Testis (tissue), 3 donors: Measurements from ENCODE around the gene EHD2. TPM values are rescaled to one million over a fixed set of nuclear protein-coding genes. Genes with fewer than 3 reads are reported as not detected.

ENCODE experiments used
- DNase-seq: peaks from one replicate; pipeline ENCODE4 v3.0.0-alpha.2; 2019
- H3K27ac ChIP-seq, 2 donors: fragments of 200-600 bp; sonication (generic); one replicate each; pipeline ENCODE4 v1.5.1; 2019
- H3K27me3 ChIP-seq: fragments of 200-600 bp; sonication (generic); one replicate; pipeline ENCODE4 v1.5.1; 2019
- H3K36me3 ChIP-seq: fragments of 200-600 bp; sonication (generic); one replicate; pipeline ENCODE4 v1.5.1; 2017; ENCODE audit warnings: low read depth; ENCODE audit errors: missing control alignments
- H3K4me1 ChIP-seq: fragments of 200-600 bp; sonication (generic); one replicate; pipeline ENCODE4 v1.5.1; 2019
- H3K4me3 ChIP-seq, 2 donors: fragments of 200-600 bp; sonication (generic); one replicate each; pipeline ENCODE4 v1.5.1; 2017 to 2019
- H3K9me3 ChIP-seq: fragments of 200-600 bp; sonication (generic); one replicate; pipeline ENCODE4 v1.5.1; 2017
- CTCF ChIP-seq, 3 experiments: fragments of 450-650 bp in 2 of 3; fragments of 200-600 bp in 1 of 3; sonication (generic) in 1 of 3; IDR thresholded peaks; one replicate each; pipeline ENCODE4 v1.5.1; 2016 to 2019; ENCODE audit warnings: antibody characterized with exemption in 3 of 3, mild to moderate bottlenecking in 2 of 3, moderate library complexity in 1 of 3
- POLR2A ChIP-seq: fragments of 450-650 bp; IDR thresholded peaks from one replicate; pipeline ENCODE4 v1.6.1; 2017; ENCODE audit warnings: antibody characterized with exemption, mild to moderate bottlenecking, moderate library complexity
- WGBS, 2 donors: methylation state at CpG; one replicate each; pipeline ENCODE4 v1.1.5; 2018; 5-methylcytosine and 5-hydroxymethylcytosine counted together
- intact Hi-C: fragments of 100-400 bp; cut with DNase I; formaldehyde crosslinking; loops from one replicate; pipeline ENCODE4 v1.15.1; 2023; ENCODE audit warnings: low total_unique reads
- polyA plus RNA-seq: library from polyadenylated mRNA; stranded (reverse); fragments of 350-450 nt; fragmentation: Illumina TruSeq; extraction: RNeasy Lipid Tissue Mini Kit (QIAGEN cat#74804); gene quantifications from one replicate; pipeline ENCODE4 v1.2.3, GENCODE V29; 2014; ENCODE audit warnings: low read depth, low replicate concordance; ENCODE audit not compliant: insufficient read depth
- total RNA-seq, 2 donors: library from RNA; depleted of rRNA; stranded (reverse); fragments of >200 nt; gene quantifications; one replicate each; pipeline ENCODE4 v1.2.3, GENCODE V29; 2016

The EHD2 gene
- total and polyA plus RNA-seq, 3 donors from 2014 or later: 26.8 to 37.0 (median 33.9) TPM

GRCh38 chr19:47670736-47671135, 42.5 kb upstream of the EHD2 start:
- no peak overlapping the region for H3K4me3 ChIP-seq
- H3K9me3 ChIP-seq: no peaks in the 10 kb centered on the region
- TF ChIP-seq CTCF (IDR thresholded peaks at IDR 0.05) (no peak), POLR2A (no peak)
- intact Hi-C loops: no loop called here
- H3K27me3 ChIP-seq: no peaks in the 10 kb centered on the region
- no peaks in the 10 kb centered on the region for H3K36me3 ChIP-seq
- DNase-seq: no peak
- H3K4me1 ChIP-seq: peaks cover 5% of the 10 kb centered on the region
- 93 to 97% methylated on average over 8 of the region's 8 CpGs for WGBS, 2 donors
- H3K27ac ChIP-seq: no peak overlapping the region

DNA sequence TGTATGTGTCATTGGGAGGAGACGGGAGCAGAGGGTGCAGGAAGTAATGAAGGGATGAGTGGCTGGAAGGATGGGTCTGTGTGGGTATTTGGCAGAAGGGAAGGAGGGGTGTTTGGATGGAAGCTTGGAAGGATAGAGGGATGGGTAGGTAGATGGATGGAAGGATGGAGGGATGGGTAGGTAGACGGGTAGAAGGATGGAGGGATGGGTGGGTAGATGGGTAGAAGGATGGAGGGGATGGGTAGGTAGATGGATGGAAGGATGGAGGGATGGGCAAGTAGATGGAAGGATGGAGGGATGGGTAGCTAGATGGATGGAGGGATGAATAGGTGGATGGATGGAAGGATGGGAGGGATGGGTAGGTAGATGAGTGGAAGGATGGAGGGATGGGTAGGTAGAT, 41.7 kb upstream of the EHD2 start:
- no peak for DNase-seq
- WGBS, 2 donors: 97% methylated on average over 2 of the region's 2 CpGs
- Histone ChIP-seq H3K27ac (no peak overlapping the region), H3K36me3 (no peaks in the 10 kb centered on the region), H3K4me1 (peaks cover 5% of the 10 kb centered on the region), H3K4me3 (no peak overlapping the region), H3K27me3 (no peaks in the 10 kb centered on the region), H3K9me3 (no peaks in the 10 kb centered on the region)
- TF ChIP-seq POLR2A (no peak), CTCF (IDR thresholded peaks at IDR 0.05) (no peak)
- intact Hi-C loops: no loop called here

DNA sequence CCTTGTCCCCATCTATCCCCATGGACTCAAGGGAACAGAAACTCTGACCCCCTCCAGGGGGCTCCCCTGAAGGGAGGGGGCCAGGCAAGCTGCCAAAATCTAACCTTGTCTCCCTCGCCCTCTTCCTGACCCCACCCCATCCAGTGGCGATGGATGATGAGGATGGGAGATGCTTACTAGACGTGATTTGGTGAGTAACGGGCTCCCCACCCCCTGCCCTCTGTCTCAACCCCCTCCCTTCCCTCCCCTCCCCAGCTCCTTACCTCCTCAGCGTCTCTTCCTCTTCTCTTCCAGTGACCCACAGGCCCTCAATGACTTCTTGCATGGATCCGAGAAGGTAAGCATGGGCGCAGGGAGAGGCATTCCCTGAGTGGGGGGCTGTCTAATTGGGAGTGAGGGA, 39.8 kb upstream of the EHD2 start:
- Histone ChIP-seq H3K27me3 (no peaks in the 10 kb centered on the region), H3K36me3 (no peaks in the 10 kb centered on the region), H3K4me3 (no peak overlapping the region), H3K4me1 (no peaks in the 10 kb centered on the region), H3K27ac (no peak overlapping the region), H3K9me3 (no peaks in the 10 kb centered on the region)
- no peak for DNase-seq
- TF ChIP-seq CTCF (IDR thresholded peaks at IDR 0.05): no peak
- no peak for TF ChIP-seq POLR2A
- WGBS, 2 donors: 92 to 93% methylated on average over 7 of the region's 7 CpGs
- intact Hi-C loops: no loop called here

DNA sequence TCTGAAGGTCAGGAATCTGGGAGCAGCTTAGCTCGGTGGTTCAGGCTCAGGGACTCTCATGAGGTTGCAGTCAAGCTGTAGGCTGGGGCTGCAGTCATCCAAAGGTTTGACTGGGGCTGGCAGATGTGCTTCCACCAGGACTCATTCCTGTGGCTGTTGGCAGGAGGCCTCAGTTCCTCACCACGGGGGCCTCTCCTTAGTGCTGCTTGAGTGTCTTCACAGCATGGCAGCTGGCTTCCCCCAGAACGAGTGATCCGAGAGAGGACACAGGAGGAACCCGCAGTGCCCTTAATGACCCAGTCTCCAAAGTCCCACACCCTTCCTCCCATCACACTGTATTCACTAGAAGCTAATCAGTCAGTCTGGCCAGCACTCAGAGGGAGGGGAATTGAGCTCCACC, 38.7 kb upstream of the EHD2 start:
- Histone ChIP-seq H3K27ac (no peak overlapping the region), H3K9me3 (no peaks in the 10 kb centered on the region), H3K4me3 (no peak overlapping the region), H3K4me1 (no peaks in the 10 kb centered on the region), H3K27me3 (no peaks in the 10 kb centered on the region), H3K36me3 (no peaks in the 10 kb centered on the region)
- TF ChIP-seq POLR2A (no peak), CTCF (IDR thresholded peaks at IDR 0.05) (no peak)
- intact Hi-C loops: no loop called here
- WGBS, 2 donors: 75 to 94% methylated on average over 5 of the region's 5 CpGs
- no peak for DNase-seq

DNA sequence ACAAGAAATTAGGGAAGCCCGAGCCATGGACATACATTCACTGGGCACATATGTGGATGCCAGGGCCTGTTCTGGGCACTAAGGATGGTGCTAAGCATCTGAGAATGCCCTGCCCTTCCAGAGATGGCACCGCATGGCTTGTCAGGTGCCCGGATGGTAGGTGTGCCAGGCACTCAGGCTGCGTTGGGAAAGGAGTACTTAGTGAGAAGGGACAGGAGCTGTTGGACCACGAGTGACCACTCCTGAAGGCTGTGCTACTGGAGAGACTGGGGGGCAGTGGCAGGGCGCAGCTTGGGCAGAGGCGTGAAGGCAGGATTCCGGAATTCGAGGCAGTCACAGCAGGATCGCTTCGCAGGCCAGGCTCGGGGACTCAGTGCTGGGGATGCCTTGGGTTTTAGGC, 38.0 kb upstream of the EHD2 start:
- DNase-seq: no peak
- intact Hi-C loops: no loop called here
- no peak overlapping the region for H3K27ac ChIP-seq
- no peaks in the 10 kb centered on the region for H3K4me1 ChIP-seq
- TF ChIP-seq CTCF (IDR thresholded peaks at IDR 0.05): no peak
- no peak for TF ChIP-seq POLR2A
- WGBS, 2 donors: 95 to 96% methylated on average over 12 of the region's 12 CpGs
- no peaks in the 10 kb centered on the region for H3K27me3 ChIP-seq
- no peak overlapping the region for H3K4me3 ChIP-seq
- no peaks in the 10 kb centered on the region for H3K36me3 ChIP-seq
- H3K9me3 ChIP-seq: no peaks in the 10 kb centered on the region
